ENCODE measurements around the gene CZIB.
A peak's percentile ranks its signal among the peaks of the same experiment; 100 is the strongest.
"Not testable (repeated sequence)": the region's sequence is repeated elsewhere in the genome, so short reads cannot be mapped to it uniquely, and the experiment has no call there.

CZIB gene

DNA sequence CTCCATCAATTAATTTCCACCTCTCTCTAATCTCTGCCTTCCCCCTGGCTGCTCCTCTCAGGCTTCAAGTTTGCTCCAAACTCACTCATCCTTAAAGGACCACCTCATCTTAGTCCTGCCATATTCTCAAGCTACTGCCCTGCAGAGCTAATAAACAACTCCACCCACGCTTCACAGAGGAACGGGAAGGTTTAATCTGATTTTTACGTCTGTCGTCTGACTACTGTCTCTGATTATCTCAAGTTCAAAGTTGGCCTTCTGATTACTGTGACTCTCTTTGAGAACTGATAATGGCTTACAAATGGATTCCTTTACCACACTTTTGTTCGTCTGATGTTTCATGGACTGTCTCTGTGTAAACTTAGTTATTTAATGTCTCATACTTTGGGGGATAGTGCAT is 31.4 kb downstream of the CZIB start:
- no peak for DNase-seq (ENCODE audit: low read depth in 2 of 2)

DNA sequence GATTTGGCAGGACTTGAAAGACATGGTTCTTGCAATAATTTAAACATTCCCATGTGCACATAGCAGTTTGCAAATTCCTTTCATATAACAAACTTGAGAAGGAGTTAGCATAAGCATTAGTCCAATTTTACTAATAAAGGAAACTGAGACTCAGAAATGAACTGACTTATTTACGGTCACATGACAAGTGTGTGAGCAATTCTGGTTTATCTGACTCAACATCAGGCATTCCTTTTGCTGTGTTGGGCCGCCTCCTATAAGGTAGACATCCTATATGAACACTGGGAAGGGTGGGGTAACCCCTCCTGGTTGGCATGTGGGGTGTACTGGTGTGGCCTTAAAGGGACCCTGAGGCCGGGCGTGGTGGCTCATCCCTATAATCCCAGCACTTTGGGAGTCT is 32.3 kb downstream of the CZIB start:
- no peak for DNase-seq (ENCODE audit: low read depth in 2 of 2)

DNA sequence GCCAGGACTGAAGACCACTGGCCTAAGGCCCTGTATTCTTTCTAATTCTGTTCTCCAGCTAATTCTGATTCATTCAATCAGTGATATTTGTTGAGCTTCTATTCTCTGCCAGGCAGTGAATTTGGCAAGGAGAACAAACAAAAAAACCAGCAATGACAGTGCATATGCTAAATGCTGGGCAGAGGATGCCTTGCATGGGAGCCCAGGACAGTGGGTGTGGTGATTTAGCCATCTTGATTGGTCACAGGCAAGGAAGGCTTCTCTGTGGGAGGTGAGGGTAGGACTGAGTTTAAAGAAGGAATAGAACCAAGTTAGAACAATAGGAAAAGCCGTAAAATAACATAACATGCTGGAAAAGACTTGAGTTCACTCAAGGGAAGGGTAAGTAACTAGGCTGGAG is 33.0 kb downstream of the CZIB start:
- no peak for DNase-seq (ENCODE audit: low read depth in 2 of 2)

DNA sequence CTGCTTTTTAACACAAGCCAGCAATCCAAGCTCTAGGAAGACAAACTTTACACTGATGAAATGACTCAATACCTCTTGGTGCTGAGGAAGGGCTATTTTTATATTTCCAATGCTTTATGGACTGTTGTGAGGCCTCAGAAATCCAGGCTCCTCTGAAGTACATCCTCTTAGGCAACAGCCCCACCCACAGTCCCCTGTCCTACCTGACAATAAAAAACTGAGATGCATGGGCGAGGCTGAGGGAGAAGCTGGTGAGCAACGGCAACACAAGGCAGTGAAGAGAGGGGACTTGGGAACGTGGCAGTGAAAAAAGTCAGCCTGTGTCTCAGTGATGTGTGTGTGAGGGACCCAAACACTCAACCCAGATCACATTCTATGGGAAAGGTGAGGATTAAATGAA is 33.9 kb downstream of the CZIB start:
- no peak for DNase-seq (ENCODE audit: low read depth in 2 of 2)

DNA sequence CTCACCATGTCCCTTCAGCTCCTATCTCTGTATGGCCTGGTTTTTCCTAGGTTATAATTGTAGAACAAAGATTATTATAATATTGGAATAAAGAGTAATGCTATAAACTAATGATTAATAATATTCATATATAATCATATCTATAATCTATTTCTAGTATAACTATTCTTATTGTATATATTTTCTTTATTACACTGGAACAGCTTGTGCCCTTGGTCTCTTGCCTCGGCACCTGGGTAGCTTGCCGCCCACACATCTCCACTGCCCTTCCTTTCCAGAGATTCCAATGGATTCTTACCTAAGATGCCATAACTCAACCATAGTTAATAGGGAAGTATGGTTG is 34.5 kb downstream of the CZIB start:
- not testable (repeated sequence) for DNase-seq (ENCODE audit: low read depth in 2 of 2)

DNA sequence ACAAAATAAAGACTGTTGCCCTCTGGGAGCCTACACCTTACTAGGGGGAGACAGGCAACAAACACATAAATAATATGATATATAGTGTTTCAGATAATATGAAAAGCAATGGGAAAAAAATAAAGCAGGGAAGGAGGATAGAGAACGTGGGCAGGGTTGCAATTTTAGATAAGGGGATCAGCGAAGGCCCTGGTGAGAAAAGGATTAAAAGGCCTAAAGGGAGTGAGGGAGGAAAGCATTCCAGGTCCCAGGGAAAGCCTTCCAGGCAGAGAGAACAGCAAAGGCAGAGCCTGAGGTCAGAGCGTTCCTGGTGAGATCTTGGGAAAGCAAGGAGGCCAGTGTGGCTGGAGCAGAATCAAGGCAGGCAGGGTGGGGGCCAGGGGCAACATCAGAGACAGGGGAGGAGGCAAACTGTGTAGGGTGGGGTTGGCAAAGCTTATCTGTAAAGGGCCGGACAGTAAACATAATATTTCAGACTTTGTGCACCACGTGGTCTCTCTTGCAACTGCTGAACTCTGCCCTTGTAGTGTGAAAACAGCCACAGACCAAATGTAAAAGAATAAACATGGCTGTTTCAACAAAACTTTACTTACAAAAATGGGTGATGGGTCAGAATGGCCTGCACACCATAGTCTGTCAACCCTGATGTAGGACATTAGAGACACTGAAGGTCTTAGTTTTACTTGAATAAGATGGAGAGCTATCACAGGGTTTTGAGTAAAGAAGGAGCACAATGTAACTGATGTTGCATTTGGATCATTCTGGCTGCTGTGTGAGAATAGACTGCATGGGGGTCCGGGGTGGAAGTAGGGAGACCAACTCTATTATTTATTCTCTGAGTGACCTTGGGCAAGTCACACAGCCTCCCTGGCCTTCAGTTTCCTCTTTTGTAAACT is 37.1 kb downstream of the CZIB start:
- DNase-seq (ENCODE audit: low read depth in 2 of 2): no peak

DNA sequence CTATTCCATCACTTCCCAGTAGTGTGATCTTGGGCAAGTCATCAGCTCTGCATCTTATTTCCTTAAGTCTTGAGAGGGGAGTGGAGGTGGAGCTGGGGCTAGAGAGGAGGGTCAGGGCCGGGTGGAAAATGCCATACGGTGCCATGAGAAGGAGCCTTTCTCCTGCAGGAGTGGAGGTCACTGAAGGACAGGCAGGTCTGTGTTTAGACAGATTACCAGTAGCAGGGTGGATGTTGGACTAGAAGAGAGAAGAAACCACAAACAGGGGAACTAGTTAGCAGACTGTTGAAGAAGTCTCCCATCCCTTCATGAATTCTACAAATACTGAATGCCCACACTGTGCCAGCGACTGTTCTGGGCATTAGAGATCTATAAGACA is 37.7 kb downstream of the CZIB start:
- DNase-seq (ENCODE audit: low read depth in 2 of 2): no peak

DNA sequence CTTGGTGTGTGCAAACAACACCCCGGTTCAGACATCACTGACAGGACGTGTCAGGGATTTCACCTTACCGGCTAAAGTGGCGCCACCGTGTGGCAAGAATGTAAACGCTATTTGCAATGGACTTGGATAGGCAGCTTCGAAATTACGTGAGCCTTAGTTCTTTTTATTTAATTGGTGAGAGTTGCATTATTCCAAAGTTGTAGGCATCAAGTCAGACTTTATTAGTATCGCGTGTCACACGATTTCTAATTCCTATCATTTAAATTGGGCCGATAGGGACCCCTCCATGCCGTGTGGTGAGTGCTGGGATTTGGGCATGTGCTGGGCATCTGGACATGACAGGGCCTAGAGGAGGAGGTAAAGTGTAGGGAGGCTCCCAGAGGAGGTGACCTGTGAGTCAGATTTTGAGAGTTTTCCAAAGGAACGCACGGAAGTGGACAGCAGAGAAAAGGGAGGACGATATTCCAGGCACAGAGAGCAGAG is 38.3 kb downstream of the CZIB start:
- DNase-seq (ENCODE audit: low read depth in 2 of 2): peak; percentile 40 to 71

DNA sequence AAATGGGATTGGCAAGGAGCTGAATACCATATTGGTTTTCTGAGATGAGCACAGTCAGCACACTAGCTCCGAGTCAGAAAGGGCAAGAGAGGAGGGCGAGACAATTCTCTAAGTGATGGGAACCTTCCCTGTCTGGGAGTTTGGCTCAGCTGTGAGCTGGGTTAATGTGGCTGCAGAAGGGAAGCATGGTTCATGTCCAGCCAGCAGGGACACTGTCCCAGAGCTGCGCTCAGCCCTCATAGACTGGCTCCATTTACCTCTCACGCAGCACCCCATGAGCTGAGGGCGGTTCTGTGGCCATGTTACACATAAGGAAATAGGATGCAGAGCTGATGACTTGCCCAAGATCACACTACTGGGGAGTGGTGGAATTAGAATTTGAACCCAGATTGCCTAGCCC is 39.5 kb downstream of the CZIB start:
- no peak for DNase-seq (ENCODE audit: low read depth in 2 of 2)

DNA sequence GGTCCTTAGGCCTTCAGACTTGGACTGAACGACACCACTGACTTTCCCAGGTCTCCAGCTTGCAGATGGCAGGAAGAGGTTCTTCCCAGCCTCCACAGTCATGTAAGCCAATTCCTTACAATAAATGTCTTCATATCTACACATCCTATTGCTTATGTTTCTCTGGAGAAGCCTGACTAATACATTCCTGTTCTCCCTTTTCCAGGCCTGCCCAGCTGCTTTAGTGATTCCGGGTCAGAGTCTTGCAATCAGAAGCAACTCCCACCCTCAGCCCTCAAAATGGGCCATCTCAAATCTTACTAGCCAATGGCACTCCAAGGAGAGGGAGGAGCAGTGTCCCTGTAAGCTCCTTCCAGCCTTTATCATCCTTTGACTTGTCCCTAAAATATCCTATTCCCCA is 40.2 kb downstream of the CZIB start:
- DNase-seq (ENCODE audit: low read depth in 2 of 2): no peak

DNA sequence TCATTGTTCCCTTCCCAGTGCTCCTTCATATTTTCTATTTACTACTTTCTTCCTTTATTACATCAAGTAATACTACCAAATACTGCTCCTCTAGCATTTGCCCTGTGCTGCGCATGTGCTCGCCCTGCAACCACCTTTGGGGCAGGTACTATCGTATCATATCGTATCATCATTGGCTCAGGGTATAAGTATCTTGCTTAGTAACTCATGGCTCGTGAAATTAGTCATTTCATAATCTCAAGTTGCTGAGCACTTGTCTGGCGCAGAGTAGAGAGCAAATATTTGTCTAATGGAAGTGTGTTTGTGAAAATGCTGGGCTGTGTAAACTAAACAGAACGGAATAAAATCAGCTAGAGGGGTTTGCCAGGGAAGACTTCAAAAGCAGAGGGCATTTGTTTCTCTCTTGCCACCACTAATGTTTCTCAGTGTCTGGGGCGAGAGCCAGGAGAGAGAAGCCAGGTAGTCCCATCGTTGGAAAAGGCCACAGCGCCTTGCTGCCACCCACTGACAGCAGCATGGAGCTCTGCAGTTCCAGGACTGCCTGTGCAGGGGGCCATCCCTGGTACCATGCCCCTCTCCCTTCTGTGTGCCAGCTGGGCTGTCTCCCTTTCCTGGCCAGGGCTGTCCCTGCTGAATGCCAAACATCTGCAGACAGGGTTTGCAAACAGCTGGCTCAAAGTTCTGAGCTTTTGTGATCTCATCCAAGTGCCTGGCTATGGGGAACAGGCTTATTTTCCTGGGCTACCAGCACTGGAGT is 43.8 kb downstream of the CZIB start:
- DNase-seq (ENCODE audit: low read depth in 2 of 2): no peak

DNA sequence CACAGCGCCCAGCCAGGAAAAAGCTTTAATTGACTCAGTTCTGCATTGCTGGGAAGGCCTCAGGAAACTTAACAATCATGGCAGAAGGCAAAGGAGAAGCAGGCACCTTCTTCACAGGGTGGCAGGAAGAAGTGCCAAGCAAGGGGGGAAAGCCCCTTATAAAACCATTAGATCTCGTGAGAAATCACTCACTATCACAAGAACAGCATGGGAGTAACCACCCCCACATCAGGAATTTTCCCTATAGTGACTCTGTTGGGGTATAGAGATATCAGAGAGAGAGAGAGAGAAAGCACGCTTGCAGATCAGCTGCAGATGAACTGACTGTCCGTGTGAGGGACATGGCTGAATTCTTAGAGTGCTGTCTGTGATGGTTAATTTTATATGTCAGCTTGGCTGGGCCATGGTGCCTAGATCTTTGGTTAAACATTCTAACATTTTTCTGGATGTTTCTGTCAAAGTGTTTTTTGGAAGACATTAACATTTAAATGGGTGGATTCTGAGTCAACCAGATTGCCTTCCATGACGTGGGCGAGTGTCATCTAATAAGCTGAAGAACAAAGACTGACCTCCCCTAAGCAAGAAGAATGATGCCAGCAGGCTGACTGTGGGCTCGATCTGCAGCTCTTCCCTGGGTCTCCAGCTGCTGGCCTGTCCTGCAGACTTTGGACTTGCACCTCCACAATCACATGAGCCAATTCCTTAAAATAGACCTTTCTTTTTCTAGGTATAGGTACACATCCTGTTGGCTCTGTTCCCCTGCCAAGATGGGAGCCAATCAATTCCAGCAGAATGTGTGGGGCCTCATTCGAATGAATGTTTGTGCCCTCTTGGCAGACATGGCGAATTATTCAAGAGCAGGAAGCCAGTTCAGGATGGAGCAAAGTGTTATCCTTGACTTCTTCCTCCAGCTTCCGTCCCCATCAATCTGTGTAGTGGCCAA is 45.2 kb downstream of the CZIB start:
- no peak for DNase-seq (ENCODE audit: low read depth in 2 of 2)

DNA sequence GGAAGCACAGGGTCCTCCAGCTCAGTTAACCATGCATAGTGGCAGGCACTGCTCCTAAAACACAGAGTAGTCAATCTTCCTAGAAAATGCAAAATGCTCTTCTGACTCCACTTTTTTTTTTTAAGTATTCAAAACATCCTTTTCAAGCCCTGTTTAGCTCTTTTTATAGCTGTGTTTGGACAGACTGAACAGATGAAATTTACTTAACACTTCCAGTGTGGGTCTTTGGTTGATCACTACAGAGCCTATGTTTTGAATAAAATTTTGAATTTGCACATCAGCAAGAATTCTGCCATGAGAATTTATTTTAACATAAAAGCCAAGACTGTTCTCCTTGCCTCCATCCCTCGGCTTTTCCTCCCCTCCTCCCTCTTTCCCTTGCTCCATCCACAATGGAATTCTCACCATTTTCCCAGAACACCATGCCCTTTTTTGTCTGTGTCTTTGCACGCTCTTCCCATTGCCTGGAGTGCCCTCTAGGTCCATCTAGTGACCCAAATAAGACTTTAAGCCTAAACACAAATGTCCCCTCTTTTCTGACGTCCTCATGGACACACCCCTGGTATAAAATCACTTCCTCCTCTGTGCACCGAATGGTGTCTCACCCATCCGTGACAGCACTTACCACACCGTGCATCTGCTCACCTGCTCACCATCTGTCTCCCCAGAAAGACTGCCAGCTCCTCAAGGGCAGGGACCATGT is 47.9 kb downstream of the CZIB start:
- no peak for DNase-seq (ENCODE audit: low read depth in 2 of 2)

DNA sequence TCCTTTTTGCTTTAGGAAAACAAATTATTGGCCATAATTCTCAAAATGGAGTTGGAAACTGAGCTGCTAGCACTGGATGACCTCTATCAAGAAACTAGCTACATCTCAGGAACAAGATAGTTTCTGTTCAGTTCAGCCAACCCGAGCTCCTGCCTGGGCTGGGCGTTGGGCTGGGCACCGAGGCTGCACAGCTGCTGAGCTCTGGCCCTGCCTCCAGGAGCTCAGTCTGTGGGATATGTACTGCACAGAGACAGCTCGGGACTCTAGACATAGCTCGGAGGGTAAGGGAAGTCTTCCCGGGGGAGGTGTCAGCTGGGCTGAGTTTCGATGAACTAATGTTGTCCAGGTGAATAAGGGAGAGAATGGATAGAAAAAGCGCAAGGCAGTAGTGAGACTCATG is 53.5 kb downstream of the CZIB start:
- no peak for DNase-seq (ENCODE audit: low read depth in 2 of 2)

DNA sequence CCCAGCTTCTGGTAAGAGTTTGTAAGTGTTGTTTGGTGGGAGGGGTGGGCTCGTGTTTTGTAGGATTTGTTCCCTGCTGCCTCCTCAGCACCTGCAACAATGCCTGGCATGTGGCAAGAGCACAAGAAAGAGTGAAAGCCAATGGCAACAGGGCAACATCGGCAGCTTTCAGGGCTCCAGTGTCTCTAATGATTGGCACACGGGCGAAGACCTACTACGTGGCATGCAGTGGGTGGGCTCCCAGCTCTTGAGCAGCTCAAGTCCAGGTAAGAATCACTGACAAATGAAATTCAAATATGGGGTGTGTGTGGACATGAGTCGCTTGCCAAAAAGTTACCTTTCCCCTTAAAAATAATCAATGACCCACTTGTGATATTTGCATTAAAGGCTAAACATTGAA is 54.1 kb downstream of the CZIB start:
- DNase-seq (ENCODE audit: low read depth in 2 of 2): no peak

DNA sequence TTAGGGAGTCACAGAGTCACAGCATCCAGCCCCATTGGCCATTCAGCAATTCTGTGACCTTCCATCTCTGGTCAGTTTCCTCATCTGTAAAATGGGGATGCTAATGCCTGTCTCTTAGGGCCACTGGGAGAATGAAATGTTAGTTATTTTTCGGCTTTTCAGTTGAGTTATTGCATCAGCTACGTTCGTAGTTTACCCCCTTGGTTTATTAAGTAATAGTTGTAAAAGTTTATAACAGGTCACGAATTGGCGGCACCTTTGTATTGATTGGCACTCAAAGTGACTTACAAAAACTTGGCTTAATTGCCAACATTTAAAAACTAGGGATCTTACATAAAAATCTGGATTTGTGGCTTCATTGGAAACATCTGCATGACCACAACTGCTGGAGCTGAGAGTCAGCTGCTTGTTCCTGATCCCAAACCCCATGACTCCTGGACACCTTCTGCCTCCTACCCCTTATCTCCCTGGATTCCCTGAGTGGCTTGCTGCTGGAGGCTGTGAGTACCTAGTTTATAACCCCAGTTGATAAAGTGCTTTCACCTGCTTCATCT is 54.9 kb downstream of the CZIB start:
- no peak for DNase-seq (ENCODE audit: low read depth in 2 of 2)
